ENCODE data around the gene VAV2.

The VAV2 gene

GRCh38 chr9:133950629-133951111 lies 41.5 kb downstream of the VAV2 start:
- no peak for DNase-seq

GRCh38 chr9:133950192-133950591 lies 41.9 kb downstream of the VAV2 start:
- no peak for DNase-seq

GRCh38 chr9:133949486-133950061 lies 42.5 kb downstream of the VAV2 start:
- DNase-seq, result no peak

GRCh38 chr9:133948561-133949485 lies 43.3 kb downstream of the VAV2 start:
- DNase-seq, result no peak

- no peak for DNase-seq
These were observed 44.0 kb downstream of the VAV2 start for GRCh38 chr9:133948131-133948530.

- DNase-seq, result no peak
These were observed 45.2 kb downstream of the VAV2 start for GRCh38 chr9:133946840-133947486.

GRCh38 chr9:133945977-133946753 lies 46.0 kb downstream of the VAV2 start:
- DNase-seq, result no peak

GRCh38 chr9:133945314-133945975 lies 46.7 kb downstream of the VAV2 start:
- DNase-seq, result no peak

GRCh38 chr9:133944746-133945135 lies 47.4 kb downstream of the VAV2 start:
- no peak for DNase-seq

GRCh38 chr9:133943781-133944745 lies 48.1 kb downstream of the VAV2 start:
- no peak for DNase-seq

GRCh38 chr9:133943036-133943780 lies 48.9 kb downstream of the VAV2 start:
- no peak for DNase-seq

GRCh38 chr9:133942206-133942975 lies 49.7 kb downstream of the VAV2 start:
- DNase-seq, result no peak

- DNase-seq, result no peak
These were observed 52.3 kb downstream of the VAV2 start for GRCh38 chr9:133939845-133940244.

GRCh38 chr9:133939171-133939785 lies 52.8 kb downstream of the VAV2 start:
- no peak for DNase-seq

GRCh38 chr9:133938753-133939152 lies 53.4 kb downstream of the VAV2 start:
- DNase-seq, result no peak

GRCh38 chr9:133938086-133938485 lies 54.0 kb downstream of the VAV2 start:
- DNase-seq, result no peak

GRCh38 chr9:133937120-133937519 lies 55.0 kb downstream of the VAV2 start:
- no peak for DNase-seq

GRCh38 chr9:133935328-133936005 lies 56.7 kb downstream of the VAV2 start:
- no peak for DNase-seq
